RWPE2 (cell line): Measurements from ENCODE around the gene KHK.

ENCODE experiments used
- ATAC-seq: fragments of 200-7000 bp; cut with Tn5 transposase; 3 replicates; pipeline ENCODE4 v1.9.1; 2021; ENCODE audit warnings: low read depth
- DNase-seq: peaks from one replicate; pipeline ENCODE4 v3.0.0-alpha.2; 2020; ENCODE audit warnings: low spot score
- H3K27ac ChIP-seq: fragments of 450-650 bp; 2 replicates; pipeline ENCODE4 v1.5.1; 2017; ENCODE audit warnings: mild to moderate bottlenecking; ENCODE audit not compliant: poor library complexity, severe bottlenecking
- H3K27me3 ChIP-seq: fragments of 250-450 bp; sonication (Bioruptor Pico); 2 replicates; pipeline ENCODE4 v1.5.1; 2021; ENCODE audit warnings: mild to moderate bottlenecking, moderate library complexity; ENCODE audit not compliant: insufficient read depth, poor library complexity, severe bottlenecking
- H3K36me3 ChIP-seq: fragments of 250-450 bp; sonication (Bioruptor Pico); 2 replicates; pipeline ENCODE4 v1.5.1; 2020; ENCODE audit warnings: low read depth, mild to moderate bottlenecking, moderate library complexity
- H3K4me1 ChIP-seq: fragments of 250-450 bp; sonication (Bioruptor Pico); 2 replicates; pipeline ENCODE4 v1.5.1; 2021; ENCODE audit warnings: mild to moderate bottlenecking, moderate library complexity; ENCODE audit not compliant: insufficient read depth, poor library complexity, severe bottlenecking
- H3K4me3 ChIP-seq: fragments of 250-450 bp; sonication (Bioruptor Pico); 2 replicates; pipeline ENCODE4 v1.5.1; 2021; ENCODE audit warnings: mild to moderate bottlenecking, moderate library complexity; ENCODE audit not compliant: severe bottlenecking
- H3K9me3 ChIP-seq: fragments of 250-450 bp; sonication (Bioruptor Pico); 2 replicates; pipeline ENCODE4 v1.5.1; 2021; ENCODE audit warnings: mild to moderate bottlenecking, moderate library complexity; ENCODE audit not compliant: severe bottlenecking
- CTCF ChIP-seq: fragments of 450-650 bp; IDR thresholded peaks from one replicate; pipeline ENCODE4 v1.5.1; 2017; ENCODE audit warnings: mild to moderate bottlenecking, moderate library complexity; ENCODE audit not compliant: poor library complexity, severe bottlenecking

KHK gene

GRCh38 chr2:27087823-27088410, 1.3 kb downstream of the KHK start:
- DNase-seq (no peak), ATAC-seq (no peak)
- no peak overlapping the region for H3K27ac ChIP-seq
- TF ChIP-seq CTCF = no peak
- H3K36me3 ChIP-seq = no peaks in the 10 kb centered on the region
- no peaks in the 10 kb centered on the region for H3K9me3 ChIP-seq
- H3K4me1 ChIP-seq = no peaks in the 10 kb centered on the region
- H3K4me3 ChIP-seq = no peak overlapping the region
- H3K27me3 ChIP-seq = no peaks in the 10 kb centered on the region

GRCh38 chr2:27088634-27089033, 2.1 kb downstream of the KHK start:
- Histone ChIP-seq H3K27me3 (no peaks in the 10 kb centered on the region), H3K27ac (no peak overlapping the region)
- ATAC-seq = no peak

GRCh38 chr2:27089111-27089954, 2.8 kb downstream of the KHK start:
- Histone ChIP-seq H3K9me3 (no peaks in the 10 kb centered on the region), H3K27me3 (no peaks in the 10 kb centered on the region), H3K4me1 (no peaks in the 10 kb centered on the region), H3K27ac (no peak overlapping the region), H3K36me3 (no peaks in the 10 kb centered on the region), H3K4me3 (no peak overlapping the region)
- DNase-seq (no peak), ATAC-seq (no peak)
- no peak for TF ChIP-seq CTCF

More at GRCh38 chr2:27088634-27089033, 2.1 kb downstream of the KHK start:
- Histone ChIP-seq H3K36me3 (no peaks in the 10 kb centered on the region), H3K4me3 (no peak overlapping the region), H3K9me3 (no peaks in the 10 kb centered on the region), H3K4me1 (no peaks in the 10 kb centered on the region)
- TF ChIP-seq CTCF = no peak
- DNase-seq = no peak

- H3K27me3 ChIP-seq = no peaks in the 10 kb centered on the region
- no peaks in the 10 kb centered on the region for H3K36me3 ChIP-seq
- no peak overlapping the region for H3K4me3 ChIP-seq
- no peak for DNase-seq
- ATAC-seq = no peak
- H3K4me1 ChIP-seq = no peaks in the 10 kb centered on the region
- TF ChIP-seq CTCF = no peak
- H3K27ac ChIP-seq = no peak overlapping the region
- no peaks in the 10 kb centered on the region for H3K9me3 ChIP-seq
These were observed 5.4 kb downstream of the KHK start for GRCh38 chr2:27091746-27092695.
